Stimulated activated CD8-positive, alpha-beta memory T cell treated with anti-CD3 and anti-CD28 coated beads, Interleukin-4, amount 100 ng/mL, for 24 hours (primary cell): Measurements from ENCODE around the gene VPS37B.
A peak's percentile ranks its signal among the peaks of the same experiment; 100 is the strongest.

ENCODE experiments used
- DNase-seq: peaks from one replicate; pipeline ENCODE4 v3.0.0-alpha.2; 2020; ENCODE audit warnings: low read depth

Gene VPS37B

DNA sequence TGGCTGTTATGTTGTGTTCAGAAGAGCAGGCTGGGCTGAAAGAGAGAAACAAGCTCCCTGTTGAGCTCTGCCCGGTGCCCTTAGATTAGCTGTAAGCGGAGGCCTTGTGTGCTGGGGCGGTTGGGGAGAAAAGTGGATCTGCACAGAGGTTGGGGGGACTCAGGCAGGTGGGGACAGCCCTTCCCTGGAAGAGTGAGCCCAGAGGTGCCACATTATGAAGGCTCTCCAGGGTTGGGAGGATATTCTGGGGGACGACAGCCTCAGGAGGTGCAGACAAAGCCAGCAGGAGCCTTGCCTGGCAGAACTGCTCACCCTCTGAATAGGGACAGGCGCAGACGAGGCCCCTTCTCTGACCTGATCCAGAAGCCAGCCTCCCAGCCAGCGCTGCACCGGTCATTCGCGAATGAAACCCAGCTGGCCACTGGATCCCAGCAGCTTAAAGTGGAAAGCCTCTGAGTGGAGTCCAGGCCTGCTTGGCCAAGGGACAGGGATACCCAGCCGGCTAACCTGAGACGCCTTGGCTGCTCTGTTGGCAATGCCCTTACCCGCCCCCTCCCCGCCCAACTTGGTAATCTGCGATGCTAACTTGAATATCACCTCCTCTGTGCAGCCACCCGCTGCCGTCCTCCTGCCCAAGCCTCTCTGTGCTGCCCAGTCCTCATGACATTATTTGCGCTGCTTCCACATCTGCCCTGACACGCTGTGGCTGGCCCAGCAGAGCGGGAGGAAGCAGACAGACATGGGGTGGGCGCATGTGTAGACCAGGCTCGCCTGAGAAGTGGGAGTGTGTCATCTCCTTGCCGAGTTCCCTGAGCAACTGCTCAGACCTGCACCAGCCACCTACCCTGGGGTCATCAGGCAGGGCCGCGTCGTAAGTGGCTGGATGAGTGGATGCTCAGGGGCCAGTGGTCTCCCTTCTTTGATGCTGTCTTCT, 55.1 kb downstream of the VPS37B start:
- DNase-seq = no peak

DNA sequence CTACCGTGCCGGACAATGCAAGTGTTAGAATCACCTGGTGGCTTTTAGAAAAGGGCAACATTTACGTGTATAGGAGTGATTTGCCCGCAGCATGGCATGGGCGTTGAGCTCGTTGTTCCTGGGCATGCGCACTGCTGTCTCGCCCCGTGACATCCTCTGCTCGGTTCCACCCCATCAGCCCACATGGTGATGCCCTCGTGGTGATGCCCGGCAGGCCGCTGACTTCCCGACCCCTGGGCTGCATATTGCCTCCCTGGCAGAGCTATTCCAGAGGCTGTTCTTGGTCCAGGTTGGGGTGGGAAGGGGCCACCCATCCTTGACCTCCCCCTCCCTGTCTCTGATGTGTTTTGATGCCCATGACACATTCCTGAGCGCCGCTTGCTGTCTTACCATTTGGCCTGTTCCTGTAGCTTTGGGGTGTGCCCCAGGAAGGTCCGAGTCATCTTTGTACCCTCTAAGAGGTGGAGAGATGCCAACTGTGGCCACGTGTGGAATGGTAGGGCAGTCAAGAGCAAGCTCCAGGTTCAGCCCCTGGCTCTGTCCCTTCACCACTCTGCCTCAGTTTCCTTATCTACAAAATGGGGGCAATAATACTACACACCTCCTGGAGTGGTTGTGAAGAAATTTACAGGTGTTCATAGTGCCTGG, 55.9 kb downstream of the VPS37B start:
- no peak for DNase-seq

DNA sequence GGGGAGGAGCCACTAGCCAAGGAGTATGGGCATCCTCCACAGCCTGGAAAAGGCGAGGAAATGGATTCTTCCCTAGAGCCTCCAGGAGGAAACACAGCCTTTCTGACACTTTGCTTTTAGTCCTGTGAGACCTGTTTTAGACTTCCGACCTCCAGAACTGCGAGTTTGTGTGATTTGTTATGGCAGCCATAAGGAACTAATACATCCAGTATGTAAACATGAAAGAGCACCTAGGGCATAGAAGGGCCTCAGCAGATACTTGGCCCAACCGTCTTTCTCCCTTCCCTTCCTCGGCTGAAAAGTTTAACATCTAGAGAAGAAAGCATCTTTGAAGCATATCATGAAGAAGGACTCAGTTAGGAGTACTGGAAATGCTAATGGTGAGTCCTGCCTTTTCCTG, 57.1 kb downstream of the VPS37B start:
- DNase-seq = no peak

DNA sequence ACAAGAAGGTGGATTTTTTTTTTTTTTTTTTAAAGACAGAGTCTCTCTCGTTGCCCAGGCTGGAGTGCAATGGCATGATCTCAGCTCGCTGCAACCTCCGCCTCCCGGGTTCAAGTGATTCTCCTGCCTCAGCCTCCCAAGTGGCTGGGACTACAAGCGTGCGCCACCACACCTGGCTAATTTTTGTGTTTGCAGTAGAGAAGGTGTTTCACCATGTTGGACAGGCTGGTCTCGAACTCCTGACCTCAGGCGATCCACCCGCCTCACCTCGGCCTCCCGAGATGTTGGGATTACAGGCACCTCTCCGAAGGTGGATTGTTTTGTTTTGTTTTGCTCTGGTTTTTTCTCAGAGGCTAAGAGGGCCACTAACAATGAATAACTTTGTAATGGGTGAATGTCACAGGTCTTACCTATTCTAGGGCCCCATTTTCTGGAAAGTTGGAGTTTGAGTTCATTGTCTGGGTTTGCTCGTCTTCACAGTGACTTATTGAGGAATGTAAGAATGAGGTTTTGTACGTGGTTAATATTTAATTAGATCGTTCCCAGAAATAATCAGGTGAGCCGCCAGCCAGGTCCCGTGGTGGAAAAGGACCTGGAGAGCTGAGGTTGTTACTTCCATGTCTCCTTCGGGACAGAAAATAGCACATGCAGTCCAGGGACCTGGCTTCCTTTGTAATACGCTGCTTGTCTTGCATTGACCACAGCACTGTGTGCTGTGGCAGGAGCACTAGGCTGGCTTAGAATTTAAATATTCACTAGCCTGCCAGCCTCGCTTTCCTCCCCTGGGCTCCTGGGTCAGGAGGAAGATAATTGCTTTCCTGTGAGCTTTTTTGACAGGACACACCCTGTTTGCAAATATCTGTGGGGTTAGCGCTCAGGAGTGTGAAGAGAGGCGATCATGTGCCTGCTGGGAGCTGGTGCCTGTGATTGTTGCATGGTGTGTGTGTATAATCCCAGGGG, 58.3 kb downstream of the VPS37B start:
- DNase-seq = no peak

- DNase-seq = peak; percentile 11
Measured at GRCh38 chr12:122836027-122836921, 59.6 kb downstream of the VPS37B start.

DNA sequence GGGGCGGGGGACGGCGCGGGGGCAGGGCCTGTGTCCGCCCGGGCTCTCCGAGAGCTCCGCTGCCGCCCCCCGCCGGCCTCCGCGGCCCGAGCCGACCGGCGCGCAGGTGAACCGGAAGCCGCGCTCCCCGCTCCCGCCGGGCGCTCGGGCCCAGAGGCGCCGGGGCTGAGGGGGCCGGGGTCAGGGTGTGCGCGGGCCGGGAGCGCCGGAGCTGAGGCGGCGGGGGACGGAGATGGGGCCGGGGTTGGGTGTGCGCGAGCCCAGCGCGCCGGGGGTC, 60.2 kb downstream of the VPS37B start:
- no peak for DNase-seq

- peak; percentile 50 for DNase-seq
Measured at GRCh38 chr12:122834921-122835749, 60.8 kb downstream of the VPS37B start, which contains the start of gene HIP1R. Gene HIP1R, plus strand, starts transcription at chr12:122835457. Its CDS starts 94 bp downstream, at chr12:122835551.

DNA sequence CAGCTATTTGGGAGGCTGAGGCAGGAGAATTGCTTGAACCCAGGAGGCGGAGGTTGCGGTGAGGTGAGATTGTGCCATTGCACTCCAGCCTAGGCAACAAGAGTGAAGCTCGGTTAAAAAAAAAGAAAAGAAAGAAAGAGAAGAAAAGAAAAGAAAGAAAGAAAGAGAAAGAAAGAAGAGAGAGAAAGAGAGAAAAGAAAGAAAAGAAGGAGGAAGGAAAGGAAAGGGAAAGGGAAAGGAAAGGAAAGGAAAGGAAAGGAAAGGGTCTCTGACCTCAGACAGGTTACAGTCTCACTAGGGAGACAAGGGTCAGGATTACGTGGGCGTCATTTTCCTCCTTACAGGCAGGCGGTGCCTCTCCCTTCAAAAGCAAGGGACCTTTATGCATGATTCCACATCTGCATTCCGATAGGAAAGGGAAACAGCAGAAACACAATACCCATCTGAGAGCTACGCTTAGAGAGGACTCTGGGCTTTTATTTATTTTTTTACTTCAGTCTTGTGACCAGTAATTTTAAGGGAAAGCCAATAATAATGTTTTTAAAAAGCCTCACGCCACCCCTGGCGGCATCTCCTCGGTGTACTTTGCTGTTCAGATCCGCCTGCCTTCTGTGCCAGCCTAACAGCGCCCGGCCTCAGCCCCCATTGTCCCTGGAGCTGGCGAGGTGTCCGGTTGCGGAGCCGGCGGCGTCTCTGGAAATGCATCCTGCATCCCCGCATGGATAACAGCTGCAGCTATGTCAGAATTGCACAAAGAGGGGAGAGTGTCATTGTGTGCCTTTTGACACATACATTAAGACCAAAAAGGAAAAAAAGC, 61.6 kb downstream of the VPS37B start:
- DNase-seq = no peak

- DNase-seq = no peak
Measured at GRCh38 chr12:122830517-122831214, 65.3 kb downstream of the VPS37B start.

- DNase-seq = no peak
Measured at GRCh38 chr12:122827258-122827657, 68.7 kb downstream of the VPS37B start.

- DNase-seq = no peak
Measured at GRCh38 chr12:122825773-122826724, 69.9 kb downstream of the VPS37B start.

DNA sequence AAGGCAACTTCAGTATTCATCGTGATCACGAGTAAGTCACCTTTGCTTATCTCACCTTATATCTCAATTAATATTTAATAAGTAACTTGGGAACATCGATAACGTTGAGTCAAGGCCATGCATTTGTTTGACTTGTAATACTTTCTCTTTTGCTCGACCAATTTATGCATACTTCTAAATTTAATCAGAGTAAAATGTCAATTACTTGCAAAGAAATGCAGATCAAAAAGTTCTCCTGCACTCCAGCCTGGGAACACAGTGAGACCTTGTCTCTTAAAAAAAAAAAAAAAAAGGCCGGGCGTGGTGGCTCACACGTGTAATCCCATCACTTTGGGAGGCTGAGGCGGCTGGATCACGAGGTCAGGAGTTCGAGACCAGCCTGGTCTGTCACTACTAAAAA, 72.5 kb downstream of the VPS37B start:
- DNase-seq = no peak

- DNase-seq = no peak
Measured at GRCh38 chr12:122820838-122821271, 75.1 kb downstream of the VPS37B start.

DNA sequence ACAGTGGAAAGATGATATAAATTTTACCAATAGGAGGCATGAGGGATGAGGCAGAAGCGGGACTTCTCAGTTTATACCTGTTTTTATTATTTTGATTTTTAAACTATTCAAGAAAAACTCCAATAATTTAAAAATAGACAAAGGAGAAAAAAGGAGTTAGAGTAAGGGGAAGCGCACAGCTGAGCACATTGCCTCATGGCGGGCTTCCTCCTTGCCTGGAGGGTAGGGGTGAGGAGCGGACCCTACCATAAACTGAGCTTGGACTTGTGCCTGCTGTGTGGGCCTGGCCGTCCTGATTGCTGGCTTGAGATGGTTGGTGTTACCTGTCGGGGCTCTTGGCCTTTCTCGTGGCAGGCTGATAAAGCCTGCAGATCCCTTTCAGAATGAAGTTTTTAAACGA, 75.8 kb downstream of the VPS37B start:
- DNase-seq = no peak

DNA sequence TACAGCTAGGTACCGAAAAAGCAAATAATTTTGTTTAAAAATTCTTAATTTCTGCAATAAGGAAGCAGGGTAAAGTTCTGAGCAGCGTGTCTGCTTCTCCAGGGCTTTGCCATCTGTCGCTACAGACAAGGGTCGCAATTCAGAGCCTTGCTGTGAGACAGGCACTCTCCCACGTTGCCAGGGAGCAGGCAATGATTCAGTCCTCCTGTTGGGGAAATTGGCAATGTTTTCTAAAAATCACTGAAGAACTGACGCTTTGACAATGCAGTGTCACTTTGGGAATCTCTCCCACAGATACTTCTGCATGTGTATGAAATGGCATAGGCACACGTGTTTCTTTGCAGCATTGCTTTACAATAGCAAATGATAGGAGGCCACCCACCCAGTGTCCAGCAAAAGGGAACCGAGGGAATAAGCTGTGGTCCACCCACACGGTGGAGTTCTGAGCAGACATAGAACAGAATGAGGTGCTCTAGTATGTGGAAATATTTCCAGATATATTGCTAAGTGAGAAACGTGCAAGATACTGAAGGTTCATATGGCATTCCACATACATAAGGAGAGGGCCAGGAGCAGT, 76.6 kb downstream of the VPS37B start:
- DNase-seq = no peak
